Measurements from ENCODE around the gene ABCA10.

DNA sequence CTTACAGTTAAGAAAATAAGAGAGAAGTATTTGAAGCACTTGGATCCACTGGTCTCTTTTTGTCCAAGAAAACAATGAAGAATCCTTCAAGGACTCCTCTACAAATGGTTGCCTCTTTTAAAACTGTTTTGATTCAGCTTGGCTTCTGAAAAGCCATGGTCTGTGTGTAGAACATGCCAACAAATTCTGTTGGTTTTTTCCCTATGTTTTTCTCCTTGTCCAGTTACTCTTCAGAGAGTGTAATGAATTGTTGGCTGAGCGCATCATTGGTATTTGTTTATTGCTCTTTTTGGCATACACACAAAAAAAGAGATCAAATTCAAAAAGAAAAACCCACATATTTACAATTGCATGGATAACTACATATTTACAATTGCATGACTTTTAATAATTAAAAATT, at the start of gene ABCA10:
- TF ChIP-seq, protein P1, sequence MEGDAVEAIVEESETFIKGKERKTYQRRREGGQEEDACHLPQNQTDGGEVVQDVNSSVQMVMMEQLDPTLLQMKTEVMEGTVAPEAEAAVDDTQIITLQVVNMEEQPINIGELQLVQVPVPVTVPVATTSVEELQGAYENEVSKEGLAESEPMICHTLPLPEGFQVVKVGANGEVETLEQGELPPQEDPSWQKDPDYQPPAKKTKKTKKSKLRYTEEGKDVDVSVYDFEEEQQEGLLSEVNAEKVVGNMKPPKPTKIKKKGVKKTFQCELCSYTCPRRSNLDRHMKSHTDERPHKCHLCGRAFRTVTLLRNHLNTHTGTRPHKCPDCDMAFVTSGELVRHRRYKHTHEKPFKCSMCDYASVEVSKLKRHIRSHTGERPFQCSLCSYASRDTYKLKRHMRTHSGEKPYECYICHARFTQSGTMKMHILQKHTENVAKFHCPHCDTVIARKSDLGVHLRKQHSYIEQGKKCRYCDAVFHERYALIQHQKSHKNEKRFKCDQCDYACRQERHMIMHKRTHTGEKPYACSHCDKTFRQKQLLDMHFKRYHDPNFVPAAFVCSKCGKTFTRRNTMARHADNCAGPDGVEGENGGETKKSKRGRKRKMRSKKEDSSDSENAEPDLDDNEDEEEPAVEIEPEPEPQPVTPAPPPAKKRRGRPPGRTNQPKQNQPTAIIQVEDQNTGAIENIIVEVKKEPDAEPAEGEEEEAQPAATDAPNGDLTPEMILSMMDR (IDR thresholded peaks at IDR 0.05 in 4 of 5, conservative IDR thresholded peaks at IDR 0.05 in 1 of 5): no peak
- no peak for TF ChIP-seq POLR2A (IDR thresholded peaks at IDR 0.05)
